NCI-H2029 treated with DMSO at 0.1 percent for 48 hours (cell line): ENCODE measurements around the gene PKN1.
A peak's percentile ranks its signal among the peaks of the same experiment; 100 is the strongest.

Source experiments
- DNase-seq: peaks from one replicate; lab custom pipeline; 2025; lab: John Stamatoyannopoulos, UW

Gene PKN1

GRCh38 chr19:14406645-14407401 lies 26.3 kb upstream of the PKN1 start:
- no peak for DNase-seq

DNA sequence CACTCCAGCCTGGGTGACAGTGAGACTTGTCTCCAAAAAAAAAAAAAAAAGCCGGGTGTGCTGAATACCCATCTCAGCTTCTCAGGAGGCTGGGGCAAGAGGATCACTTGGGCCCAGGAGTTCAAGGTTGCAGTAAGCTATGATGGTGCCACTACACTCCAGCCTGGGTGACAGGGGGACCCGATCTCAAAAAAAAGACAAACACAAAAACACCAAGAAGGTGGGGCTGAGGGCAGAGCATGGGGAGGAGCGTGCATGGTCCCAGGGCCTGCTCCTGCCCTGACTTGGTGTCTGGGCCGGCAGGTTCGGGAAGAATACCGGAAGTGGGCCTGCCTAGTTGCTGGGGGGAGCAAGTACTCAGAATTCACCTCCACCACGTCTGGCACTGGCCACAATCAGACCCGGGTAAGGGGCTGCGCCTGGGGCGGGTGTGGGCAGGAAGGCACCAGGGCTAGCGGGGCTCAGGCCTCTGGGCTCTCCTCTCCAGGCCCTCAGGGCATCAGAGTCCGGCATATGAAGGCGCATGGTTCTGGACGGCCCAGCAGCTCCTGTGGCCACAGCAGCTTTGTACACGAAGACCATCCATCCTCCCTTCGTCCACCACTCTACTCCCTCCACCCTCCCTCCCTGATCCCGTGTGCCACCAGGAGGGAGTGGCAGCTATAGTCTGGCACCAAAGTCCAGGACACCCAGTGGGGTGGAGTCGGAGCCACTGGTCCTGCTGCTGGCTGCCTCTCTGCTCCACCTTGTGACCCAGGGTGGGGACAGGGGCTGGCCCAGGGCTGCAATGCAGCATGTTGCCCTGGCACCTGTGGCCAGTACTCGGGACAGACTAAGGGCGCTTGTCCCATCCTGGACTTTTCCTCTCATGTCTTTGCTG lies 25.3 kb upstream of the PKN1 start:
- DNase-seq: no peak

DNA sequence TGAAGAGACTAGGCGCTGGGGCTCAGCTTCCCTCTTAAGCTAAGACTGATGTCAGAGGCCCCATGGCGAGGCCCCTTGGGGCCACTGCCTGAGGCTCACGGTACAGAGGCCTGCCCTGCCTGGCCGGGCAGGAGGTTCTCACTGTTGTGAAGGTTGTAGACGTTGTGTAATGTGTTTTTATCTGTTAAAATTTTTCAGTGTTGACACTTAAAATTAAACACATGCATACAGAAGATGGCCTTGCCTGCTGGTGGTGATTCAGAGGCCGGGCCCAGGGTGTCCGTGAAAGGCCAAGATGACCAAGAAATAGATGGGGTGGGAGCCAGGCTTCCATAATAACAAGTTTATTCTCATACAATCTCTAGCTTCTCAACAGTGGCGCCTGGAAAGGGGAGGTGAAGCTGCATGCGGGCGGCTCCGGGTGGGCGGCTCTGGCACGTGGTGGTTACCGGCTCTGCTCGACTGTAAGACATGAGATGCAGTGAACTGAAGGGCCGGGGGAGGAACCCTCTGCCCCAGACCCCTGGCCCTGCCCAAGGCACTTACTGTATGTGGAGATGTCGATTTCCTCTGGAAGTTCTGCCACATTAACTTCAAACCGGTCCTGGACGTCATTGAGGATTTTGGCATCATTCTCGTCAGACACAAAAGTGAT lies 24.5 kb upstream of the PKN1 start:
- no peak for DNase-seq

DNA sequence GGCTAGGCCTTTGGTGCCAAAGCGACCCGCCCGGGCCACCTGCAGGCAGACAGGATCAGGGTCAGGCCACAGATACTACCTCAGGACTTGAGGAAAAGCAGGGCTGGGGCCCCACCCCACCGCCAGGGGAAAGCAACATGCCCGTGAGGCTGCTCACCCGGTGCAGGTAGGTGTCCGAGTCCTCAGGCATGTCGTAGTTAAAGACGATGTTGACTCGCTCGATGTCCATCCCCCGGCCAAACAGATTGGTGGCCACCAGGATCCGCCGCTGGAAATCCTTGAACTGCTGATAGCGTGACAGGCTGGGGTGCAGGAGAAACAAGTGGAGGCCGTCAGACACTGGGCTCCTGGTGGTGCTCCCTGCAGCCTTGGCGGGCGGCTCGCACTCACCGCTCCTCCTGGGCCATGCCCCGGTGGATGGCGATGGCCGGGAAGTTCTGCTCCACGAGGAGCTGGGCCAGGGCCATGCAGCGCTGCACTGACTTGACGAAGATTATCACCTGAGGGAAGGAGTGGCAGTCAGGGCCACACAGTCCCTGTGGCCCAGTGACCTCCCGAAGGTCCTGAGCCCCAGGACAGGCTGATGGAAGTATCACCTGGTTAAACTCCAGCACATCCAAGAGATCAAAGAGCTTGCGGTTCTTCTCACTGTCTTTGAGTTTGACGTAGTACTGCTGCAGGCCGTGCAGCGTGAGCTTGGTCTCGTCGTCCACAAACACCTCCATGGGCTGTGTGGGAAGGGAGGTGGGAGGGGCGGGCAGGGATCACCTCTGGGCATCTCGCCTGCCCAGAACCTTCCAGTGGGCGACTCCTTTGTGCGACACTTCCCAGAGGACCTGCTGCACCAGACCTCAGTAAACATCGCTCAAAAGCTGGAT lies 23.7 kb upstream of the PKN1 start:
- DNase-seq: no peak

GRCh38 chr19:14410091-14411051 lies 22.7 kb upstream of the PKN1 start:
- no peak for DNase-seq

GRCh38 chr19:14411161-14411937 lies 21.8 kb upstream of the PKN1 start:
- no peak for DNase-seq

DNA sequence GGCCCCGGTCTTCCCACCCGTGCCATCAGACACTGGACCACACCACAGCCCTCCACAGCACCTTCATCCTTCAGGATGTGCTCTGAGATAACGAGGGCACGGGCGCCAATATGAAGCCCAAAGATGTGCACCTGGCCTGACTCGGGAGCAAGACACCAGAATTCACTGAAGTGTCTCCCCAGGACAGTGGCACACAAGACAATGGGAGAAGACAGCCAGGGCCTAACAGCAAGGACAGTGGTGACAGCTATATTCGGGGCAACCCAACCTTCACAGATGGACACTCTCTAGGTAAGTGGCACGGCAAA lies 21.2 kb upstream of the PKN1 start:
- DNase-seq: no peak

- DNase-seq: no peak
These were observed 20.6 kb upstream of the PKN1 start for GRCh38 chr19:14412324-14412995.

DNA sequence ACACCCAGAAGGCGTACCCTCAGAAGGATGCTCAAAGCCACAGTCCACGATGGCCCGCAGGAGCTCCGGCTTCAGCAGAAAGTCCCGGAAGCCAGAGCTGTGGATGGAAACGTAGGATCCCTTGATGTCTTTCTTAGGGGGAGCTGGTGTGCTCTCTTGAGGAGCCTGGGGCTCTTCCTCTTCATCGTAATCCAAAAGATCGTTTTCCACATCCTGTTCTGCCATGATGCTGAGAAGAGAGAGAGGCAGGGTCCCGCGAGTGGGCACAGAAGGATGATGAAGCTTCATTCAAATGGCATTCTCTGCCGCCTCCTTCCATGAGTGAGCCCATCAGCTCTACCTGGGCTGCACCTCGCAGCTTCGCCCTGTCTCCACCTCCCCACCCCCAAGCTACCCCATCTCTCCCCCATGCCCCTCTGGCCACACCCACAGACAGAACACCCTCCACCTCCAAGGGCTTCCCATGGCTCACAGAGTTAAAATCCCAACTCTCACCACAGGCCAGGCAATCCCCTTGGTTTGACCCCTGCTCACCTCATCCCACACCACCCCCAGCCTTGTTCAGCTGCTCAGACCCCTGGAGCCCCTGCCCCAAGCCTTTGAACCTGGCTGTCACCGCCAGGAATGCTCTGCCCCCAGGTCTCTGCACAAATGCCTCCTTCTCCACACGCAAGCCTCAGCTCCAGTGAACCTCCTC lies 20.0 kb upstream of the PKN1 start:
- no peak for DNase-seq

DNA sequence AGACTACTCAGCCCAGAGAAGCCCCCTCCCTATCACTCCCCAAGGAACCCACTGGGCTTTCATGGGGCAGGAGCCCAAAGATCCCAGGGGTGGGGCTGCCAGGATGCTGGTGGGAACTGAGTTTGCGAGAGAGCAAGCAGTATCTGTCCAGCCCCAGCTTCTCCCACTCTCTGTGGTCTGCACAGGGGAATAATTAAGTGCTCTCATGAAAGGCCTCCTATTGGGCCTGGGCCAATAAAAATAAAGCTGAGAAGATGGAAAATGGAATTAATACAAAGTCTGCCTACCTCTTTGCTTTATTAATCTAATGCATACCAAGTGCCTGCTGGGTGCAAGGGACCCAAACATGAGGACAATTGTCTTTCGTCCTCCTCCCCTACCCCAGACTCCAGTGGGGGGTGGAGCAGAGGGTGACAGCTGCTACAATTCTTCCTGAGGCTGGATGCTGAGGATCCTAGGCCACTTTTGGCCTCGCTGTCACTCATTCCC lies 19.4 kb upstream of the PKN1 start:
- no peak for DNase-seq

GRCh38 chr19:14414926-14415690 lies 18.0 kb upstream of the PKN1 start:
- no peak for DNase-seq

DNA sequence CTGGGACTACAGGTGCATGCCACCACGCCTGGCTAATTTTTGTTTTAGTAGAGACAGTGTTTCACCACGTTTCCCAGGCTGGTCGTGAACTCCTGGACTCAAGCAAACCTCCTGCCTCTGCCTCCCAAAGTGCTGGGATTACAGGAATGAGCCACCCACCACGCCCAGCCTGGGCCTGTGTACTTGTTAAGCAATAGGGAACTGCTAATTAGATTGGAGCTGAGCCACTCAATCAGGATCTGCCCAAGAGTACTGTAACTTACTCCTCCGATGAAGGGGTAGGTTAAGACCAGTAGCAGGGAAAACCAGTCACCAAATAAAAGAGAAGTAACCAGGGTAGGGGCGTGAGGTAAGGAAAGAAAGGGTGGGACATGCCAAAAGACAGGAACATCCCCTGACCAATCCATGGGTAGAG lies 16.3 kb upstream of the PKN1 start:
- DNase-seq: no peak

GRCh38 chr19:14418856-14419105 lies 14.3 kb upstream of the PKN1 start:
- DNase-seq: no peak

- peak; percentile 97 for DNase-seq
These were observed 13.8 kb upstream of the PKN1 start, which contains the start of gene DDX39A for GRCh38 chr19:14419106-14419813. DDX39A (minus strand) TSS chr19:14419341; CDS start chr19:14413220, 6,121 bp downstream.

DNA sequence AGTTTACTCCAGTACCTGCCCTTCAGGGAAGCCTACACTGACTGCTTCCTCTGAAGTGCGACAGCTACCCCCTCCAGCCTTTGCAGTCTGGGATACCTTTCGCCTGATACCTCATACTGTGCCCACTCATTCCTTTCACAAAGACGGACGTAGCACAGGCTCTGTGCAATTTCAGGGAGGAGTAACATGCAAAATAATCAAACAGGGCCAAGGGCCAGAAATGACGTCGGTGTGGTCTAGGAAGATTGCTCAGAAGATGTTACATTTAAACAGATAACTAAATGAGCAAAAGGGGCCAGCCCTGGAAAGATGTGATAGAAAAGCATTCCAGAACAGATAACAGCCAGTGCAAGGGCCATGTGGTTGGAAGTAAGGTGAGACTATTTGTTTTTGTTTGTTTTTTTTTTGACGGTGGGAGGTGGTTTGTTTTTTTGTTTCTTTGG lies 7.4 kb upstream of the PKN1 start:
- no peak for DNase-seq

- no peak for DNase-seq
These were observed 5.6 kb upstream of the PKN1 start for GRCh38 chr19:14427461-14427860.

DNA sequence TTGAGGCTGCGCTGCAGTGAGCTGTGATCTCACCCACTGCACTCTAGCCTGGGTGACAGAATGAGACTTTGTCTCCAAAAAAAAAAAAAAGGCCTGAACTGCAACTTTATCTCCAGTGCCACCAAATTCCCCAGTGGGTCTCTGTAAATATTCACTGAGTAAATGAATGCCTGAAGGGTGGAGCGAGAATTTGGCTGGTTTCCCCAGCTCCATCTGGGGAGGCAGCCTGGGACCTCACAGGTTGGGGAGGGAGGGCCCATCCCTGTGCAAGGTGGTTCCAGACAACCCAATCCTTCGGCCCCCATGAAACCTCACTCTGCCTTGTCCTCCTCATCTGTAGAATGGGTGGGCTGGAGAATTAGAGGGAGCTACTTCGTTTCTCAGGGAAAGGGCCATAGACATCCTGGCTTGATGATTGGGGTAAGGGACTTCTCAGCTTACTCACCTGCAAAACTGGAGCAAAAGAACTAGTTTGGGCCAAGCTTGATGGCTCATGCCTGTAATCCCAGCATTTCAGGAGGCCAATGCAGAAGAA lies 4.2 kb upstream of the PKN1 start:
- no peak for DNase-seq
